ENCODE measurements around the gene RBBP8.

Gene RBBP8

GRCh38 chr18:22974001-22974400 is 40.9 kb downstream of the RBBP8 start:
- ATAC-seq (ENCODE audit: low read depth) (no peak), DNase-seq (ENCODE audit: low spot score) (no peak)
- Histone ChIP-seq H3K9me3 (ENCODE audit: severe bottlenecking) (no peaks in the 10 kb centered on the region), H3K4me1 (ENCODE audit: insufficient read depth, poor library complexity, severe bottlenecking) (peaks cover 23% of the 10 kb centered on the region), H3K36me3 (ENCODE audit: low read depth) (peaks cover 86% of the 10 kb centered on the region), H3K4me3 (ENCODE audit: severe bottlenecking) (no peak overlapping the region), H3K27ac (ENCODE audit: poor library complexity, severe bottlenecking) (peak overlapping the region; percentile 2), H3K27me3 (ENCODE audit: insufficient read depth, poor library complexity, severe bottlenecking) (no peaks in the 10 kb centered on the region)
- TF ChIP-seq CTCF (IDR thresholded peaks at IDR 0.05; ENCODE audit: poor library complexity, severe bottlenecking), result no peak

GRCh38 chr18:22974707-22975106 is 41.6 kb downstream of the RBBP8 start:
- no peak for TF ChIP-seq CTCF (IDR thresholded peaks at IDR 0.05; ENCODE audit: poor library complexity, severe bottlenecking)
- H3K4me1 ChIP-seq (ENCODE audit: insufficient read depth, poor library complexity, severe bottlenecking), result peaks cover 30% of the 10 kb centered on the region
- H3K27ac ChIP-seq (ENCODE audit: poor library complexity, severe bottlenecking), result no peak overlapping the region
- DNase-seq (ENCODE audit: low spot score) (no peak), ATAC-seq (ENCODE audit: low read depth) (no peak)
- peaks cover 86% of the 10 kb centered on the region for H3K36me3 ChIP-seq (ENCODE audit: low read depth)
- H3K27me3 ChIP-seq (ENCODE audit: insufficient read depth, poor library complexity, severe bottlenecking), result no peaks in the 10 kb centered on the region
- H3K9me3 ChIP-seq (ENCODE audit: severe bottlenecking), result no peaks in the 10 kb centered on the region
- H3K4me3 ChIP-seq (ENCODE audit: severe bottlenecking), result no peak overlapping the region

- Histone ChIP-seq H3K4me1 (ENCODE audit: insufficient read depth, poor library complexity, severe bottlenecking) (peaks cover 30% of the 10 kb centered on the region), H3K27ac (ENCODE audit: poor library complexity, severe bottlenecking) (no peak overlapping the region), H3K36me3 (ENCODE audit: low read depth) (peaks cover 84% of the 10 kb centered on the region), H3K9me3 (ENCODE audit: severe bottlenecking) (no peaks in the 10 kb centered on the region), H3K4me3 (ENCODE audit: severe bottlenecking) (no peak overlapping the region), H3K27me3 (ENCODE audit: insufficient read depth, poor library complexity, severe bottlenecking) (no peaks in the 10 kb centered on the region)
- DNase-seq (ENCODE audit: low spot score), result no peak
- no peak for ATAC-seq (ENCODE audit: low read depth)
- no peak for TF ChIP-seq CTCF (IDR thresholded peaks at IDR 0.05; ENCODE audit: poor library complexity, severe bottlenecking)
These were observed 42.4 kb downstream of the RBBP8 start for GRCh38 chr18:22975508-22975907.

GRCh38 chr18:22977847-22978701 is 44.9 kb downstream of the RBBP8 start:
- H3K4me3 ChIP-seq (ENCODE audit: severe bottlenecking), result no peak overlapping the region
- no peak for DNase-seq (ENCODE audit: low spot score)

More at GRCh38 chr18:22977847-22978701, 44.9 kb downstream of the RBBP8 start:
- peak overlapping the region; percentile 87 for H3K27ac ChIP-seq (ENCODE audit: poor library complexity, severe bottlenecking)
- TF ChIP-seq CTCF (IDR thresholded peaks at IDR 0.05; ENCODE audit: poor library complexity, severe bottlenecking), result peak; percentile 42
- peaks cover 38% of the 10 kb centered on the region for H3K4me1 ChIP-seq (ENCODE audit: insufficient read depth, poor library complexity, severe bottlenecking)
- H3K27me3 ChIP-seq (ENCODE audit: insufficient read depth, poor library complexity, severe bottlenecking), result no peaks in the 10 kb centered on the region
- peak; percentile 77 for ATAC-seq (ENCODE audit: low read depth)
- H3K36me3 ChIP-seq (ENCODE audit: low read depth), result peaks cover 83% of the 10 kb centered on the region
- no peaks in the 10 kb centered on the region for H3K9me3 ChIP-seq (ENCODE audit: severe bottlenecking)

Data from RWPE2 (cell line).